K562 (cell line): Measurements from ENCODE around the gene SIDT1. TPM values are rescaled to one million over a fixed set of nuclear protein-coding genes. Genes with fewer than 3 reads are reported as not detected.

ENCODE experiments used
- ATAC-seq: fragments of 200-7000 bp; cut with Tn5 transposase; 3 replicates; pipeline ENCODE4 v1.9.1; 2020; ENCODE audit warnings: moderate library complexity
- BruUV-seq: library from RNA; stranded (reverse); fragments of 400-500 nt; replicated peaks from 2 replicates; lab custom pipeline; 2021; lab: Mats Ljungman, UMichigan
- CTCF ChIA-PET: fragments of 300-600 bp; formaldehyde crosslinking; extraction: SDS; loops from one replicate; lab custom pipeline; 2021; ENCODE audit warnings: low intra/inter-chr PET ratio; lab: Yijun Ruan, JAX
- POLR2A ChIA-PET: fragments of 300-600, 350-650 bp; sonication (Branson Sonifier 250); formaldehyde crosslinking; extraction: SDS; loops from one replicate; lab custom pipeline; 2021; ENCODE audit warnings: antibody characterized with exemption, inconsistent platforms; lab: Yijun Ruan, JAX
- DNase-seq, 4 experiments: peaks; one replicate each; pipeline versions ENCODE4 v3.0.0 to v3.0.0-alpha.2; 2011 to 2018; ENCODE audit warnings: low spot score in 3 of 4, mixed read lengths in 3 of 4; ENCODE audit errors: extremely low read depth in 1 of 4
- FAIRE-seq: peaks from 2 replicates; lab custom pipeline; 2011; peaks lifted over from hg19 to GRCh38; lab: Jason Lieb, UNC
- H2AFZ ChIP-seq: 2 replicates; pipeline ENCODE4 v1.6.0; 2011; ENCODE audit warnings: low read depth, low read length, control low read depth, inconsistent platforms
- H3K27ac ChIP-seq: fragments of 200-600 bp; 3 replicates; pipeline ENCODE4 v1.8.0; 2011; ENCODE audit warnings: low read depth, mild to moderate bottlenecking, control low read depth, inconsistent platforms, low read length, moderate library complexity, mixed read lengths; ENCODE audit errors: extremely low read depth
- H3K27me3 ChIP-seq, 2 experiments: fragments of 300-600 bp in 1 of 2; 2 replicates in 1 of 2; 3 replicates in 1 of 2; pipeline versions ENCODE4 v1.6.0 to v1.8.0; 2011; ENCODE audit warnings: inconsistent platforms in 2 of 2, low read length in 2 of 2, mild to moderate bottlenecking in 1 of 2, mixed read lengths in 1 of 2, moderate library complexity in 1 of 2; ENCODE audit not compliant: control insufficient read depth in 2 of 2, insufficient read depth in 2 of 2
- H3K36me3 ChIP-seq: fragments of 300-600 bp; 3 replicates; pipeline ENCODE4 v1.8.0; 2011; ENCODE audit warnings: mild to moderate bottlenecking, low read length, inconsistent platforms; ENCODE audit not compliant: control insufficient read depth, insufficient read depth
- H3K4me1 ChIP-seq, 2 experiments: fragments of 200-600 bp in 1 of 2; replicated peaks in 1 of 2; 2 replicates in 1 of 2; 3 replicates in 1 of 2; pipeline versions ENCODE4 v1.5.1 to v1.8.0; 2011; ENCODE audit warnings: inconsistent platforms in 2 of 2, low read length in 2 of 2, mild to moderate bottlenecking in 1 of 2, mixed read lengths in 1 of 2, moderate library complexity in 1 of 2; ENCODE audit not compliant: control insufficient read depth in 2 of 2, insufficient read depth in 2 of 2
- H3K4me2 ChIP-seq: 2 replicates; pipeline ENCODE4 v1.6.1; 2011; ENCODE audit warnings: low read length, control low read depth, inconsistent platforms, mixed read lengths; ENCODE audit not compliant: insufficient read depth
- H3K4me3 ChIP-seq: fragments of 200-600 bp; sonication (generic), shearing (Covaris generic); 2 replicates; pipeline ENCODE4 v1.5.1; 2016; ENCODE audit warnings: control low read depth, inconsistent platforms
- H3K79me2 ChIP-seq: fragments of 200-600 bp; 3 replicates; pipeline ENCODE4 v1.8.0; 2011; ENCODE audit warnings: low read length, inconsistent platforms; ENCODE audit not compliant: control insufficient read depth, insufficient read depth
- H3K9ac ChIP-seq, 2 experiments: 2 replicates each; pipeline versions ENCODE4 v1.6.0 to v1.6.1; 2011; ENCODE audit warnings: low read depth in 2 of 2, low read length in 2 of 2, control low read depth in 1 of 2, inconsistent platforms in 1 of 2, mild to moderate bottlenecking in 1 of 2, mixed read lengths in 1 of 2; ENCODE audit not compliant: insufficient read depth in 1 of 2
- H3K9me1 ChIP-seq: one replicate; pipeline ENCODE4 v1.6.0; 2011; ENCODE audit warnings: inconsistent platforms, mild to moderate bottlenecking, low read length, moderate library complexity; ENCODE audit not compliant: control insufficient read depth, insufficient read depth
- H3K9me3 ChIP-seq: replicated peaks from 2 replicates; pipeline ENCODE4 v1.5.1; 2011; ENCODE audit warnings: low read depth, low read length, inconsistent platforms; ENCODE audit not compliant: control insufficient read depth, insufficient read depth
- H4K20me1 ChIP-seq: replicated peaks from 2 replicates; pipeline ENCODE4 v1.6.1; 2011; ENCODE audit warnings: low read length, inconsistent platforms, mixed read lengths; ENCODE audit not compliant: control insufficient read depth, insufficient read depth
- E2F8 ChIP-seq: fragments of 450-650 bp; IDR thresholded peaks from 2 replicates; pipeline ENCODE4 v1.7.1; 2018; ENCODE audit warnings: mild to moderate bottlenecking, low read depth; ENCODE audit not compliant: partially characterized antibody
- FIP1L1 ChIP-seq: fragments of 200-400 bp; formaldehyde crosslinking; IDR thresholded peaks from 2 replicates; pipeline ENCODE4 v1.6.1; 2018; ENCODE audit warnings: mild to moderate bottlenecking, low read depth, low read length; ENCODE audit not compliant: poor library complexity, severe bottlenecking
- FOXK1 ChIP-seq: sonication (generic); formaldehyde crosslinking; IDR thresholded peaks from 2 replicates; pipeline ENCODE4 v1.8.0; 2022; ENCODE audit warnings: missing genetic modification reagents, mild to moderate bottlenecking, borderline replicate concordance
- HOXB6 ChIP-seq: fragments of 250-450 bp; sonication (Bioruptor Pico); IDR thresholded peaks from 2 replicates; pipeline ENCODE4 v1.5.1; 2022; ENCODE audit warnings: mild to moderate bottlenecking, borderline replicate concordance
- ILF3 ChIP-seq: fragments of 450-650 bp; IDR thresholded peaks from 2 replicates; pipeline ENCODE4 v1.6.1; 2018; ENCODE audit warnings: antibody characterized with exemption, mild to moderate bottlenecking, moderate library complexity, borderline replicate concordance
- MTF1 ChIP-seq: fragments of 250-450 bp; sonication (Bioruptor Pico); IDR thresholded peaks from 2 replicates; pipeline ENCODE4 v1.9.0; 2021; ENCODE audit warnings: moderate library complexity, mild to moderate bottlenecking, inconsistent platforms, borderline replicate concordance
- POLR2B ChIP-seq: fragments of 450-650 bp; IDR thresholded peaks from 2 replicates; pipeline ENCODE4 v1.6.1; 2018; ENCODE audit warnings: low read depth; ENCODE audit not compliant: partially characterized antibody
- POLR3A ChIP-seq: IDR thresholded peaks from 2 replicates; pipeline ENCODE4 v1.6.1; 2011; ENCODE audit warnings: borderline replicate concordance, mild to moderate bottlenecking, moderate library complexity; ENCODE audit not compliant: insufficient read length, insufficient read depth; ENCODE audit errors: extremely low read depth
- ZNF197 ChIP-seq: fragments of 200-800 bp; sonication (Bioruptor generic); IDR thresholded peaks from 2 replicates; pipeline ENCODE4 v1.6.1; 2016; ENCODE audit warnings: low read depth, missing genetic modification characterization, missing compliant biosample characterization
- ZNF23 ChIP-seq: fragments of 250-450 bp; sonication (Bioruptor Pico); IDR thresholded peaks from 2 replicates; pipeline ENCODE4 v1.4.0; 2020; ENCODE audit warnings: mild to moderate bottlenecking
- ZNF77 ChIP-seq: fragments of 250-450 bp; sonication (Bioruptor Pico); IDR thresholded peaks from 2 replicates; pipeline ENCODE4 v1.5.0; 2020
- WGBS: fragments of 100-300 bp; shearing (Covaris generic); methylation state at CpG from one replicate; pipeline ENCODE4 v1.1.6; 2016; ENCODE audit warnings: low coverage, mixed read lengths; ENCODE audit not compliant: insufficient coverage; ENCODE audit errors: missing lambda C conversion rate; 5-methylcytosine and 5-hydroxymethylcytosine counted together
- in situ Hi-C: fragments of 300-500 bp; cut with MboI; formaldehyde crosslinking; loops from 4 replicates; pipeline ENCODE4 v1.15.0; 2018; ENCODE audit warnings: inconsistent platforms, mixed read lengths
- intact Hi-C: fragments of 100-400 bp; cut with micrococcal nuclease; formaldehyde crosslinking; loops from 2 replicates; pipeline ENCODE4 v1.14.2; 2022
- polyA plus RNA-seq, 8 experiments: library from polyadenylated mRNA; depleted of rRNA in 4 of 8; stranded (reverse) in 5 of 8; unstranded in 3 of 8; fragments of >200 nt; fragmentation: Nextera tagmentation in 2 of 8; fragmentation: Illumina TruSeq in 1 of 8; extraction: Ambion mirVana in 2 of 8; extraction: Trizol in 1 of 8; gene quantifications; 2 replicates each; pipeline versions ENCODE4 v1.2.1 to v1.2.3, GENCODE V29; 2011 to 2014; ENCODE audit warnings: inconsistent platforms in 1 of 8, missing spikeins in 1 of 8
- total RNA-seq, 7 experiments: library from RNA; depleted of rRNA in 6 of 7; stranded (reverse); fragments of >200 nt in 6 of 7; fragmentation: Illumina TruSeq in 2 of 7; extraction: Trizol in 2 of 7; gene quantifications; 2 replicates each; pipeline versions ENCODE4 v1.2.1 to v1.2.3, GENCODE V29; 2011 to 2021; ENCODE audit warnings: low replicate concordance in 1 of 7

Gene SIDT1
- total and polyA plus RNA-seq, 9 of the 15 experiments (the other 6 are each of a cell fraction or from before 2014, with no cell fraction given), result not detected

DNA sequence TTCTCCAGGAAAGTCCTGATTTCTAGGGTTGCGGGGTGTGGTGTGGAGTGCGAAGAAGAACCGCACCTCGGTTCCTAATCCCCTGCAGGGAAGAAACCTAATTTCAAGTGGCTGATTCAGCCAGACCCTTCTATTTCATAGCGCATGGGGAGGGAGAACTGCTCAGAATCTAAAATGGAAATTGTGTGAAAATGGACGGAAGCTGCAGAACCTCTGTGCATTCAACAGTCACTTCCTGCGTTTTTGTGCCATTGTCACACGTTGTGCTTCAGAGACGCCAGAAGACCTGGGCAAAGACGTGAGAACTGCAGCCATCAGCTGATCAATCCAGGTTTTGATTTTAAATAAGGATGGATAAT is 1.2 kb downstream of the SIDT1 start:
- in situ Hi-C loops, result no loop called here
- Histone ChIP-seq H3K4me2 (no peak overlapping the region), H3K4me3 (no peak overlapping the region), H3K4me1 (peaks cover 0 to 9% of the 10 kb centered on the region in 2 experiments; a peak in 3 of 5 replicates), H3K79me2 (no peaks in the 10 kb centered on the region), H3K9ac (no peak overlapping the region), H4K20me1 (no peaks in the 10 kb centered on the region), H2AFZ (no peak overlapping the region), H3K27me3 (peaks cover 5 to 22% of the 10 kb centered on the region in 2 experiments; a peak in 4 of 5 replicates), H3K27ac (no peak overlapping the region), H3K9me1 (no peaks in the 10 kb centered on the region), H3K36me3 (no peaks in the 10 kb centered on the region), H3K9me3 (no peaks in the 10 kb centered on the region)
- ChIA-PET CTCF (no interaction called here), POLR2A (no interaction called here)
- 6% methylated on average over 9 of the region's 10 CpGs for WGBS
- FAIRE-seq (no peak), ATAC-seq (no peak), DNase-seq (no peak)
- intact Hi-C loops, result no loop called here
- BruUV-seq, result no TSS peak
- TF ChIP-seq POLR3A (no peak), POLR2B (no peak)

GRCh38 chr3:113534365-113534764 is 2.0 kb downstream of the SIDT1 start:
- Histone ChIP-seq H3K4me2 (no peak overlapping the region), H3K9ac (no peak overlapping the region)

More at GRCh38 chr3:113534365-113534764, 2.0 kb downstream of the SIDT1 start:
- 0% methylated on average over 2 of the region's 4 CpGs for WGBS
- H3K9me3 ChIP-seq, result no peaks in the 10 kb centered on the region
- H2AFZ ChIP-seq, result no peak overlapping the region
- no peak for TF ChIP-seq E2F8
- no peak for TF ChIP-seq FOXK1 (CRISPR knock-in tag)
- TF ChIP-seq ZNF23, result no peak
- no peak for TF ChIP-seq HOXB6
- no peak for TF ChIP-seq MTF1 (CRISPR knock-in tag)
- TF ChIP-seq ZNF197 (CRISPR knock-in tag), result no peak
- TF ChIP-seq ZNF77 (CRISPR knock-in tag), result no peak
- no peak for TF ChIP-seq ILF3
- no peak for TF ChIP-seq FIP1L1
- no peak overlapping the region for H3K27ac ChIP-seq
- BruUV-seq, result no TSS peak
- H3K4me1 ChIP-seq, result peaks cover 0 to 9% of the 10 kb centered on the region in 2 experiments; a peak in 3 of 5 replicates
- ATAC-seq (no peak), FAIRE-seq (no peak), DNase-seq (no peak)
- CTCF ChIA-PET, result no interaction called here
- in situ Hi-C loops (no loop called here), intact Hi-C loops (no loop called here)
- H3K27me3 ChIP-seq, result peaks cover 5 to 22% of the 10 kb centered on the region in 2 experiments; a peak in 4 of 5 replicates
- H3K4me3 ChIP-seq, result no peak overlapping the region
- POLR2A ChIA-PET, result no interaction called here
- H4K20me1 ChIP-seq, result no peaks in the 10 kb centered on the region
- H3K79me2 ChIP-seq, result no peaks in the 10 kb centered on the region
- H3K36me3 ChIP-seq, result no peaks in the 10 kb centered on the region
- no peaks in the 10 kb centered on the region for H3K9me1 ChIP-seq
